ENCODE results near the gene ZNF292. TPM values are rescaled to one million over a fixed set of nuclear protein-coding genes. Genes with fewer than 3 reads are reported as not detected.

Gene ZNF292
- total RNA-seq, 4 donors from 2014 or later: 18.5 to 61.8 (median 42.4) TPM

DNA sequence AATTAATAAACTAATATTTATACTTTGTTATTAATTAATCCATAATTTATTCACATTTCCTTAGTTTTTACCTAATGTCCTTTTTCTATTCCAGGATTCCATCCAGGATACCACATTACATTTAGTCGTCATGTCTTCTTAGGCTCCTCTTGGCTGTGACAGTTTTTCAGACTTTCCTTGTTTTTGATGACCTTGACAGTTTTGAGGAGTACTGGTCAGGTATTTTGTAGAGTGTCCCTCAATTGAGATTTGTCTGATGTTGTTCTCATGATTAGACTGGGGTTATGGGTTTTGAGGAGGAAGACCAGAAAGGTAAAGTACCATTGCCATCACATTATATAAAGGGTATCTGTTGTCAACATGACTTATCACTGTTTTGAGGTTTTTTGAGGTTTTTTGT lies 67.3 kb downstream of the ZNF292 start:
- no peak overlapping the region for H3K4me3 ChIP-seq
- H3K4me1 ChIP-seq: no peaks in the 10 kb centered on the region
- no peaks in the 10 kb centered on the region for H3K27me3 ChIP-seq
- DNase-seq: no peak
- WGBS, 2 donors (ENCODE audit: low coverage in 1 of 2): 100% methylated on average over 1 of the region's 1 CpG
- intact Hi-C loops (cut with DNase I; ENCODE audit: low total_unique reads): no loop called here
- in situ Hi-C loops (cut with MboI; ENCODE audit: low pct_ligation_motif_present in 1 of 4, low pct_unique_long_range_greater_than_20kb in 1 of 4, low sequenced_read_pairs in 3 of 4): no loop called here
- H3K9me3 ChIP-seq: no peaks in the 10 kb centered on the region
- peaks cover 0 to 42% (median 2%) of the 10 kb centered on the region in 4 donors for H3K36me3 ChIP-seq
- TF ChIP-seq, protein P1, sequence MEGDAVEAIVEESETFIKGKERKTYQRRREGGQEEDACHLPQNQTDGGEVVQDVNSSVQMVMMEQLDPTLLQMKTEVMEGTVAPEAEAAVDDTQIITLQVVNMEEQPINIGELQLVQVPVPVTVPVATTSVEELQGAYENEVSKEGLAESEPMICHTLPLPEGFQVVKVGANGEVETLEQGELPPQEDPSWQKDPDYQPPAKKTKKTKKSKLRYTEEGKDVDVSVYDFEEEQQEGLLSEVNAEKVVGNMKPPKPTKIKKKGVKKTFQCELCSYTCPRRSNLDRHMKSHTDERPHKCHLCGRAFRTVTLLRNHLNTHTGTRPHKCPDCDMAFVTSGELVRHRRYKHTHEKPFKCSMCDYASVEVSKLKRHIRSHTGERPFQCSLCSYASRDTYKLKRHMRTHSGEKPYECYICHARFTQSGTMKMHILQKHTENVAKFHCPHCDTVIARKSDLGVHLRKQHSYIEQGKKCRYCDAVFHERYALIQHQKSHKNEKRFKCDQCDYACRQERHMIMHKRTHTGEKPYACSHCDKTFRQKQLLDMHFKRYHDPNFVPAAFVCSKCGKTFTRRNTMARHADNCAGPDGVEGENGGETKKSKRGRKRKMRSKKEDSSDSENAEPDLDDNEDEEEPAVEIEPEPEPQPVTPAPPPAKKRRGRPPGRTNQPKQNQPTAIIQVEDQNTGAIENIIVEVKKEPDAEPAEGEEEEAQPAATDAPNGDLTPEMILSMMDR (IDR thresholded peaks at IDR 0.05): no peak
- TF ChIP-seq POLR2A (IDR thresholded peaks at IDR 0.05) (no peak), EP300 (IDR thresholded peaks at IDR 0.05; ENCODE audit: low read depth) (no peak), POLR2AphosphoS5 (IDR thresholded peaks at IDR 0.05) (no peak)
- H3K27ac ChIP-seq: no peak overlapping the region

DNA sequence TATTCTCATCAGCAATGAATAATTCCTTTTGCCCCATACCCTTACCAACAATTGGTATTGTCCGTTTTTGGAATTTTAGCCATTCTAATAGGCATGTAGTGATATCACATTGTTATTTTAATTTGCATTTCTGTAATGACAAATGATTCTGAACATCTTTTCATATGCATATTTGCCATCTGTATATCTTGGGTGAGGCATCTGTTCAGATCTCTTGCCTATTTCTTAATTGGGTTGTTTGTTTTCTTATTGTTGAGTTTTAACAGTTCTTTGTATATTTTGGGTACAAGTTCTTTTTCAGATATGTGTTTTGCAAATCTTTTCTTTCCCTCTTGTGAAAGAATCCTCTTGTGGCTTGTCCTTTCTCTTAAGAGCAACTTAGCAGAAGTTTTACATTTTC lies 69.6 kb downstream of the ZNF292 start:
- in situ Hi-C loops (cut with MboI; ENCODE audit: low pct_ligation_motif_present in 1 of 4, low pct_unique_long_range_greater_than_20kb in 1 of 4, low sequenced_read_pairs in 3 of 4) (loop anchor here in 3 of 4 donors (25.0 kb wide), 1 partner anchor 88 kb away; no protein-coding TSS in a partner anchor), intact Hi-C loops (cut with DNase I; ENCODE audit: low total_unique reads) (no loop called here)
- Histone ChIP-seq H3K36me3 (peaks cover 0 to 31% (median 2%) of the 10 kb centered on the region in 4 donors), H3K9me3 (no peaks in the 10 kb centered on the region), H3K27ac (no peak overlapping the region), H3K4me3 (no peak overlapping the region), H3K4me1 (no peaks in the 10 kb centered on the region), H3K27me3 (no peaks in the 10 kb centered on the region)
- 96 to 100% methylated on average over 1 of the region's 1 CpG for WGBS, 2 donors (ENCODE audit: low coverage in 1 of 2)
- TF ChIP-seq, protein P1 (IDR thresholded peaks at IDR 0.05): no peak
- TF ChIP-seq POLR2AphosphoS5 (IDR thresholded peaks at IDR 0.05): no peak
- no peak for DNase-seq

DNA sequence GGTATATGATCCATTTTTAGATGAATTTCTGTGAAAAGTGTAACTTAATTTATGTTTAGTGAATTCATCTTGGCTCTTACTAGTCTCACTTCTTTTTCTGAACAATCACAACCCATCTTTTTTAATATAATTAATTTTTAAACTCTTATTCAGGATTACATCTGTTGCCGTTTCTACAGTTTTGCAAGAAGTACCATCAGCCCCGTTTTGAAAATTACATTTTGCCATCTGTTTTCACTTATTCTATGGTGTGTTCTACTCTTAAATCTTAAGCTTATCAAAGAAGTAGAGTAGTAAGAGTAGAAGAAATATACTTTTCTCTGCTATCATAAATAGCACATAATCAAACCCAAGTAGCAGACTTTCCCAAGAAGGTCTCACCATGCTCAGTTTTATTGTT lies 70.1 kb downstream of the ZNF292 start:
- H3K36me3 ChIP-seq: peaks cover 0 to 31% (median 2%) of the 10 kb centered on the region in 4 donors
- TF ChIP-seq EP300 (IDR thresholded peaks at IDR 0.05; ENCODE audit: low read depth): no peak
- no peak for TF ChIP-seq POLR2A (IDR thresholded peaks at IDR 0.05)
- no peak for TF ChIP-seq POLR2AphosphoS5 (IDR thresholded peaks at IDR 0.05)
- TF ChIP-seq, protein P1 (IDR thresholded peaks at IDR 0.05): no peak
- intact Hi-C loops (cut with DNase I; ENCODE audit: low total_unique reads): no loop called here
- H3K27ac ChIP-seq: no peak overlapping the region
- DNase-seq: no peak
- in situ Hi-C loops (cut with MboI; ENCODE audit: low pct_ligation_motif_present in 1 of 4, low pct_unique_long_range_greater_than_20kb in 1 of 4, low sequenced_read_pairs in 3 of 4): loop anchor here in 3 of 4 donors (25.0 kb wide), 1 partner anchor 88 kb away; no protein-coding TSS in a partner anchor
- no peak overlapping the region for H3K4me3 ChIP-seq
- H3K4me1 ChIP-seq: no peaks in the 10 kb centered on the region
- H3K9me3 ChIP-seq: no peaks in the 10 kb centered on the region
- H3K27me3 ChIP-seq: no peaks in the 10 kb centered on the region
- 90 to 100% methylated on average over 2 of the region's 2 CpGs for WGBS, 2 donors (ENCODE audit: low coverage in 1 of 2)

DNA sequence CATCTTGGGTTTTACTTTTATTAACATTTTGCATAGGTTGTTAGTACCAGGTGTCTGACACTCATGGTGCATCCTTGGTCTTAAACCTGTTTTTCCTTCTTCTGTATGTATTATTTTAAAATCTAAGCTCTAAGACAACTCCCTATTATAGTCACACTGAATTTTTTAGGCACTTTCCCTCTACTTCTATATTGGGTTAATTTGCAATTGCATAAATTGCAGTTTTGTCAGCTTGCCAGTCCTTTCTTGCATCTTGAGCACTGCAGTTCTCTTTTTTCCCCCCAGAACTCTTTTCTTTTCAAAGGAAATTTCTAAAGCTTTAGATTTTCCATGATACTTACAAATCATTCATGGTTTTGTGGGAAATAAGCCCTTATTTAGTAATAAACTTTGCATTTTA lies 70.6 kb downstream of the ZNF292 start:
- no peak overlapping the region for H3K4me3 ChIP-seq
- H3K36me3 ChIP-seq: peaks cover 0 to 31% (median 2%) of the 10 kb centered on the region in 4 donors
- H3K27ac ChIP-seq: no peak overlapping the region
- DNase-seq: no peak
- intact Hi-C loops (cut with DNase I; ENCODE audit: low total_unique reads) (no loop called here), in situ Hi-C loops (cut with MboI; ENCODE audit: low pct_ligation_motif_present in 1 of 4, low pct_unique_long_range_greater_than_20kb in 1 of 4, low sequenced_read_pairs in 3 of 4) (loop anchor here in 3 of 4 donors (25.0 kb wide), 1 partner anchor 89 kb away; no protein-coding TSS in a partner anchor)
- no peaks in the 10 kb centered on the region for H3K4me1 ChIP-seq
- no peaks in the 10 kb centered on the region for H3K27me3 ChIP-seq
- H3K9me3 ChIP-seq: no peaks in the 10 kb centered on the region
- TF ChIP-seq POLR2A (IDR thresholded peaks at IDR 0.05): no peak
- TF ChIP-seq, protein P1 (IDR thresholded peaks at IDR 0.05): no peak
